HepG2 (cell line): ENCODE measurements around the gene LRRTM1. TPM values are rescaled to one million over a fixed set of nuclear protein-coding genes. Genes with fewer than 3 reads are reported as not detected.

Source experiments
- ATAC-seq: fragments of 200-7000 bp; cut with Tn5 transposase; 3 replicates; pipeline ENCODE4 v1.9.1; 2020; ENCODE audit warnings: mild to moderate bottlenecking, moderate library complexity
- BruUV-seq: library from RNA; stranded (reverse); fragments of 400-500 nt; replicated peaks from 2 replicates; lab custom pipeline; 2021; lab: Mats Ljungman, UMichigan
- CTCF ChIA-PET: fragments of 300-600 bp; formaldehyde crosslinking; extraction: SDS; loops from one replicate; lab custom pipeline; 2021; ENCODE audit warnings: low total read pairs, inconsistent platforms, low intra/inter-chr PET ratio; lab: Yijun Ruan, JAX
- POLR2A ChIA-PET: fragments of 350-600 bp; sonication (Branson Sonifier 250); formaldehyde crosslinking; loops from one replicate; lab custom pipeline; 2020; ENCODE audit warnings: antibody characterized with exemption, inconsistent platforms; lab: Yijun Ruan, JAX
- DNase-seq: peaks from one replicate; pipeline ENCODE4 v3.0.0-alpha.2; 2015; ENCODE audit warnings: low spot score
- FAIRE-seq: peaks from 3 replicates; lab custom pipeline; 2011; peaks lifted over from hg19 to GRCh38; lab: Jason Lieb, UNC
- H2AFZ ChIP-seq: one replicate; pipeline ENCODE4 v1.6.1; 2011; ENCODE audit warnings: low read length, inconsistent platforms
- H3K27ac ChIP-seq: fragments of 300-600 bp; 3 replicates; pipeline ENCODE4 v1.8.0; 2011; ENCODE audit warnings: mixed run types, mild to moderate bottlenecking, mixed read lengths, low read length, inconsistent platforms; ENCODE audit not compliant: insufficient read depth; ENCODE audit errors: extremely low read length
- H3K27me3 ChIP-seq, 2 experiments: fragments of 200-600 bp in 1 of 2; 2 replicates in 1 of 2; 3 replicates in 1 of 2; pipeline versions ENCODE4 v1.6.0 to v1.8.0; 2011; ENCODE audit warnings: low read length in 2 of 2, mild to moderate bottlenecking in 2 of 2, moderate library complexity in 2 of 2, inconsistent platforms in 1 of 2; ENCODE audit not compliant: insufficient read depth in 2 of 2, control insufficient read depth in 1 of 2
- H3K36me3 ChIP-seq, 2 experiments: fragments of 200-600 bp in 1 of 2; replicated peaks in 1 of 2; 2 replicates in 1 of 2; 3 replicates in 1 of 2; pipeline versions ENCODE4 v1.5.1 to v1.8.0; 2011; ENCODE audit warnings: low read length in 2 of 2, inconsistent platforms in 1 of 2; ENCODE audit not compliant: insufficient read depth in 2 of 2, control insufficient read depth in 1 of 2
- H3K4me1 ChIP-seq: 2 replicates; pipeline ENCODE4 v1.5.1; 2012; ENCODE audit warnings: low read length, inconsistent platforms; ENCODE audit not compliant: insufficient read depth
- H3K4me2 ChIP-seq: 2 replicates; pipeline ENCODE4 v1.6.0; 2011; ENCODE audit warnings: low read depth, low read length, inconsistent platforms
- H3K4me3 ChIP-seq, 3 experiments: fragments of 200-600 bp in 1 of 3; sonication (generic), shearing (Covaris generic) in 1 of 3; replicated peaks in 1 of 3; 2 replicates each; pipeline ENCODE4 v1.5.1; 2011 to 2016; ENCODE audit warnings: low read length in 3 of 3, inconsistent platforms in 2 of 3, low read depth in 2 of 3, mild to moderate bottlenecking in 2 of 3, control low read depth in 1 of 3, mixed read lengths in 1 of 3; ENCODE audit not compliant: insufficient read depth in 1 of 3
- H3K79me2 ChIP-seq: one replicate; pipeline ENCODE4 v1.6.1; 2011; ENCODE audit warnings: low read length, inconsistent platforms; ENCODE audit not compliant: insufficient read depth
- H3K9ac ChIP-seq: 2 replicates; pipeline ENCODE4 v1.6.0; 2011; ENCODE audit warnings: mild to moderate bottlenecking, low read depth, low read length, inconsistent platforms; ENCODE audit not compliant: insufficient read depth
- H3K9me3 ChIP-seq: 2 replicates; pipeline ENCODE4 v1.5.1; 2012; ENCODE audit warnings: mild to moderate bottlenecking, low read length
- H4K20me1 ChIP-seq: 2 replicates; pipeline ENCODE4 v1.6.0; 2011; ENCODE audit warnings: inconsistent platforms, mild to moderate bottlenecking, low read length, moderate library complexity; ENCODE audit not compliant: insufficient read depth
- CBX1 ChIP-seq: IDR thresholded peaks from one replicate; pipeline ENCODE4 v1.6.1; 2016; ENCODE audit warnings: antibody characterized with exemption, low read depth
- CHCHD3 ChIP-seq: sonication (generic); formaldehyde crosslinking; IDR thresholded peaks from 2 replicates; pipeline ENCODE4 v1.8.0; 2022; ENCODE audit warnings: mild to moderate bottlenecking, missing genetic modification reagents, moderate library complexity
- HNF4G ChIP-seq, 2 experiments: sonication (generic) in 1 of 2; formaldehyde crosslinking in 1 of 2; IDR thresholded peaks; 2 replicates each; pipeline versions ENCODE4 v1.4.0 to v1.6.1; 2011 to 2020; ENCODE audit warnings: borderline replicate concordance in 2 of 2, low read depth in 2 of 2, mild to moderate bottlenecking in 2 of 2, low read length in 1 of 2, missing genetic modification reagents in 1 of 2, moderate library complexity in 1 of 2
- KAT7 ChIP-seq: IDR thresholded peaks from 2 replicates; pipeline ENCODE4 v1.6.1; 2018; ENCODE audit warnings: borderline replicate concordance, missing compliant biosample characterization
- NFKB2 ChIP-seq: sonication (generic); formaldehyde crosslinking; IDR thresholded peaks from 2 replicates; pipeline ENCODE4 v1.4.0; 2020; ENCODE audit warnings: missing genetic modification reagents, borderline replicate concordance
- NR1H2 ChIP-seq: sonication (generic); formaldehyde crosslinking; IDR thresholded peaks from 2 replicates; pipeline ENCODE4 v1.8.1; 2022; ENCODE audit warnings: low read depth, missing genetic modification reagents, borderline replicate concordance
- RBAK ChIP-seq: sonication (generic); formaldehyde crosslinking; IDR thresholded peaks from 2 replicates; pipeline ENCODE4 v1.5.1; 2020; ENCODE audit warnings: mild to moderate bottlenecking, missing genetic modification reagents
- SMAD3 ChIP-seq: sonication (generic); formaldehyde crosslinking; IDR thresholded peaks from 2 replicates; pipeline ENCODE4 v1.4.0; 2020; ENCODE audit warnings: missing genetic modification reagents
- ZKSCAN8 ChIP-seq: IDR thresholded peaks from 2 replicates; pipeline ENCODE4 v1.6.1; 2016; ENCODE audit warnings: borderline replicate concordance, missing genetic modification reagents, missing compliant biosample characterization
- ZNF367 ChIP-seq: sonication (generic); formaldehyde crosslinking; IDR thresholded peaks from 2 replicates; pipeline ENCODE4 v1.4.0; 2020; ENCODE audit warnings: missing genetic modification reagents, borderline replicate concordance
- ZNF430 ChIP-seq: sonication (generic); formaldehyde crosslinking; IDR thresholded peaks from 2 replicates; pipeline ENCODE4 v1.9.0; 2021; ENCODE audit warnings: mild to moderate bottlenecking, missing genetic modification reagents
- ZNF503 ChIP-seq: sonication (generic); formaldehyde crosslinking; IDR thresholded peaks from 2 replicates; pipeline ENCODE4 v1.4.0; 2020; ENCODE audit warnings: missing genetic modification reagents
- ZNF543 ChIP-seq: sonication (generic); formaldehyde crosslinking; IDR thresholded peaks from 2 replicates; pipeline ENCODE4 v1.4.0; 2020; ENCODE audit warnings: mild to moderate bottlenecking, missing genetic modification reagents
- ZNF557 ChIP-seq: sonication (generic); formaldehyde crosslinking; IDR thresholded peaks from 2 replicates; pipeline ENCODE4 v1.4.0; 2020; ENCODE audit warnings: missing genetic modification reagents
- ZNF775 ChIP-seq: sonication (generic); formaldehyde crosslinking; IDR thresholded peaks from 2 replicates; pipeline ENCODE4 v1.4.0; 2020; ENCODE audit warnings: missing genetic modification reagents, mild to moderate bottlenecking, moderate library complexity, borderline replicate concordance
- WGBS: methylation state at CpG from one replicate; pipeline ENCODE4 v1.1.6; 2017; ENCODE audit warnings: low lambda C conversion rate; 5-methylcytosine and 5-hydroxymethylcytosine counted together
- in situ Hi-C: cut with HindIII; loops from 2 replicates; pipeline ENCODE4 v1.10.0; 2017; ENCODE audit warnings: low pct_unique_long_range_greater_than_20kb; ENCODE audit not compliant: extremely low pct_ligation_motif_present
- intact Hi-C: fragments of 100-400 bp; cut with micrococcal nuclease; formaldehyde crosslinking; loops from one replicate; pipeline ENCODE4 v1.10.0; 2022; ENCODE audit not compliant: unreplicated experiment
- polyA plus RNA-seq, 8 experiments: library from polyadenylated mRNA; depleted of rRNA in 3 of 8; stranded (reverse) in 7 of 8; unstranded in 1 of 8; fragments of >200 nt; fragmentation: Illumina TruSeq in 4 of 8; extraction: Trizol in 4 of 8; gene quantifications; 2 replicates each; pipeline versions ENCODE4 v1.2.1 to v1.2.3, GENCODE V29; 2011 to 2016; ENCODE audit warnings: low read depth in 4 of 8, missing spikeins in 1 of 8, mixed read lengths in 1 of 8; ENCODE audit not compliant: insufficient read depth in 1 of 8
- total RNA-seq, 5 experiments: library from RNA; depleted of rRNA; stranded (reverse); fragments of >200 nt; fragmentation: Illumina TruSeq; extraction: Trizol; gene quantifications; 2 replicates each; pipeline ENCODE4 v1.2.3, GENCODE V29; 2016; ENCODE audit warnings: low read depth in 1 of 5

The LRRTM1 gene
- total and polyA plus RNA-seq, 2 of the 13 experiments (the other 11 are each of a cell fraction or from before 2014, with no cell fraction given) = not detected

- no TSS peak for BruUV-seq
- no peak overlapping the region for H2AFZ ChIP-seq
- no peaks in the 10 kb centered on the region for H3K27me3 ChIP-seq
- in situ Hi-C loops = no loop called here
- H3K9ac ChIP-seq = no peak overlapping the region
- H3K36me3 ChIP-seq = no peaks in the 10 kb centered on the region
- 9% methylated on average over 2 of the region's 2 CpGs for WGBS
- no peaks in the 10 kb centered on the region for H4K20me1 ChIP-seq
- TF ChIP-seq ZNF430 (no peak), RBAK (no peak), CHCHD3 (CRISPR knock-in tag) (no peak), ZNF543 (CRISPR knock-in tag) (no peak), CBX1 (no peak), ZNF557 (CRISPR knock-in tag) (no peak), ZNF775 (CRISPR knock-in tag) (no peak)
- TF ChIP-seq, all 625 proteins: peak for 0
- H3K4me3 ChIP-seq = no peak overlapping the region
- intact Hi-C loops = no loop called here
- no peak for DNase-seq
- H3K27ac ChIP-seq = no peak overlapping the region
- ChIA-PET CTCF (no interaction called here), POLR2A (no interaction called here)
- peaks cover 15% of the 10 kb centered on the region; the same call in 1 of the 2 replicates for H3K9me3 ChIP-seq
- FAIRE-seq = no peak
- H3K79me2 ChIP-seq = no peaks in the 10 kb centered on the region
- no peaks in the 10 kb centered on the region for H3K4me1 ChIP-seq
- H3K4me2 ChIP-seq = no peak overlapping the region
- no peak for ATAC-seq
Measured at GRCh38 chr2:80280598-80280997, 24.0 kb downstream of the LRRTM1 start.

GRCh38 chr2:80269806-80270205 is 34.7 kb downstream of the LRRTM1 start:
- intact Hi-C loops = no loop called here
- ChIA-PET CTCF (no interaction called here), POLR2A (no interaction called here)
- no peaks in the 10 kb centered on the region for H4K20me1 ChIP-seq
- H3K4me2 ChIP-seq = no peak overlapping the region
- H3K4me3 ChIP-seq = no peak overlapping the region
- H3K4me1 ChIP-seq = no peaks in the 10 kb centered on the region
- no peaks in the 10 kb centered on the region for H3K36me3 ChIP-seq
- 8% methylated on average over 5 of the region's 5 CpGs for WGBS
- no peak overlapping the region for H2AFZ ChIP-seq
- no TSS peak for BruUV-seq
- ATAC-seq (no peak), DNase-seq (no peak), FAIRE-seq (no peak)
- no peak overlapping the region for H3K9ac ChIP-seq
- in situ Hi-C loops = no loop called here
- no peaks in the 10 kb centered on the region for H3K79me2 ChIP-seq
- no peaks in the 10 kb centered on the region for H3K27me3 ChIP-seq
- no peak overlapping the region for H3K27ac ChIP-seq
- peaks cover 5% of the 10 kb centered on the region for H3K9me3 ChIP-seq
- TF ChIP-seq ZKSCAN8 = no peak
- TF ChIP-seq HNF4G (IDR thresholded peaks at IDR 0.05; ENCODE audit: borderline replicate concordance, low read depth, low read length) = no peak
- no peak for TF ChIP-seq HNF4G (CRISPR knock-in tag; IDR thresholded peaks at IDR 0.05; ENCODE audit: borderline replicate concordance, low read depth)
- TF ChIP-seq ZNF503 (CRISPR knock-in tag) = no peak
- no peak for TF ChIP-seq NFKB2 (CRISPR knock-in tag)
- no peak for TF ChIP-seq NR1H2 (CRISPR knock-in tag)
- no peak for TF ChIP-seq KAT7 (CRISPR knock-in tag)
- no peak for TF ChIP-seq ZNF367
- TF ChIP-seq SMAD3 (CRISPR knock-in tag) = no peak
